WTC11 (cell line): Measurements from ENCODE around the gene DIRAS3. TPM values are rescaled to one million over a fixed set of nuclear protein-coding genes. Genes with fewer than 3 reads are reported as not detected.

Experiments
- ATAC-seq: fragments of 200-7000 bp; cut with Tn5 transposase; 2 replicates; pipeline ENCODE4 v1.10.0; 2021; ENCODE audit warnings: mild to moderate bottlenecking, moderate library complexity
- Bru-seq: library from RNA; stranded (reverse); fragments of 400-500 nt; gene quantifications from one replicate; lab custom pipeline; 2021; lab: Mats Ljungman, UMichigan
- CTCF ChIA-PET: fragments of 300-600 bp; sonication (Branson Sonifier 250); formaldehyde crosslinking; loops from one replicate; lab custom pipeline; 2021; ENCODE audit warnings: antibody characterized with exemption; lab: Charles Lee
- POLR2A ChIA-PET: fragments of 350-600 bp; sonication (Branson Sonifier 250); formaldehyde crosslinking; loops from one replicate; lab custom pipeline; 2021; ENCODE audit warnings: antibody characterized with exemption; lab: Charles Lee
- DNase-seq: peaks from one replicate; pipeline ENCODE4 v3.0.0; 2021; ENCODE audit warnings: low spot score
- H3K27ac Mint-ChIP-seq: 2 replicates; pipeline ENCODE4 v1.8.0; 2021; ENCODE audit warnings: mixed read lengths
- H3K27me3 Mint-ChIP-seq: 2 replicates; pipeline ENCODE4 v1.8.0; 2021; ENCODE audit warnings: low read depth, mild to moderate bottlenecking, moderate library complexity, mixed read lengths
- H3K36me3 Mint-ChIP-seq: 2 replicates; pipeline ENCODE4 v1.8.0; 2021; ENCODE audit warnings: mixed read lengths
- H3K4me1 Mint-ChIP-seq: 2 replicates; pipeline ENCODE4 v1.8.0; 2022; ENCODE audit warnings: mixed read lengths
- H3K4me3 Mint-ChIP-seq: 2 replicates; pipeline ENCODE4 v1.8.0; 2021; ENCODE audit warnings: mild to moderate bottlenecking, moderate library complexity, mixed read lengths
- H3K9me3 Mint-ChIP-seq: 2 replicates; pipeline ENCODE4 v1.8.0; 2021; ENCODE audit warnings: mixed read lengths
- HMGA2 ChIP-seq: fragments of 250-450 bp; sonication (Bioruptor Pico); IDR thresholded peaks from 2 replicates; pipeline ENCODE4 v1.4.0; 2021; ENCODE audit warnings: mild to moderate bottlenecking, moderate library complexity
- NFYB ChIP-seq: sonication (generic); formaldehyde crosslinking; conservative IDR thresholded peaks from 2 replicates; pipeline ENCODE4 v1.8.0; 2022; ENCODE audit warnings: low read depth, missing genetic modification reagents
- SMAD3 ChIP-seq: sonication (generic); formaldehyde crosslinking; IDR thresholded peaks from 2 replicates; pipeline ENCODE4 v1.8.0; 2022; ENCODE audit warnings: missing genetic modification reagents, mild to moderate bottlenecking, borderline replicate concordance
- TCF7 ChIP-seq: sonication (generic); formaldehyde crosslinking; IDR thresholded peaks from 2 replicates; pipeline ENCODE4 v1.8.0; 2022; ENCODE audit warnings: mild to moderate bottlenecking, low read depth, missing genetic modification reagents, moderate library complexity
- ZNF138 ChIP-seq: sonication (generic); formaldehyde crosslinking; conservative IDR thresholded peaks from 2 replicates; pipeline ENCODE4 v1.8.1; 2022; ENCODE audit warnings: mild to moderate bottlenecking, moderate library complexity, missing genetic modification reagents
- ZNF219 ChIP-seq: sonication (generic); formaldehyde crosslinking; IDR thresholded peaks from 2 replicates; pipeline ENCODE4 v1.8.0; 2023; ENCODE audit warnings: missing genetic modification reagents, mild to moderate bottlenecking, borderline replicate concordance
- ZNF317 ChIP-seq: sonication (generic); formaldehyde crosslinking; IDR thresholded peaks from 2 replicates; pipeline ENCODE4 v1.8.1; 2023; ENCODE audit warnings: low read depth, mild to moderate bottlenecking, moderate library complexity, missing genetic modification reagents, borderline replicate concordance
- long read RNA-seq, 3 experiments: library from RNA in 1 of 3; library from capped mRNA in 1 of 3; library from polyadenylated mRNA in 1 of 3; unstranded in 2 of 3; stranded (forward) in 1 of 3; transcript quantifications; one replicate each; pipeline ENCODE4 v2.0.0, GENCODE V29; 2021
- total RNA-seq: library from RNA; stranded (reverse); gene quantifications from 3 replicates; pipeline ENCODE4 v1.2.3, GENCODE V29; 2021
- TF ChIP-seq, protein P1 (sequence below): sonication (generic); formaldehyde crosslinking; IDR thresholded peaks from 2 replicates; pipeline ENCODE4 v1.8.1; 2023; ENCODE audit warnings: mild to moderate bottlenecking, missing genetic modification reagents, borderline replicate concordance
- TF ChIP-seq, protein P2 (sequence below): sonication (generic); formaldehyde crosslinking; IDR thresholded peaks from 2 replicates; pipeline ENCODE4 v1.8.1; 2023; ENCODE audit warnings: mild to moderate bottlenecking, missing genetic modification reagents
- TF ChIP-seq, protein P3 (sequence below): sonication (generic); formaldehyde crosslinking; IDR thresholded peaks from 2 replicates; pipeline ENCODE4 v1.8.1; 2022; ENCODE audit warnings: low read depth, mild to moderate bottlenecking, moderate library complexity, missing genetic modification reagents, borderline replicate concordance
- TF ChIP-seq, protein P4 (sequence below): sonication (generic); formaldehyde crosslinking; IDR thresholded peaks from 2 replicates; pipeline ENCODE4 v1.8.1; 2022; ENCODE audit warnings: mild to moderate bottlenecking, moderate library complexity, missing genetic modification reagents

DIRAS3 gene, protein sequence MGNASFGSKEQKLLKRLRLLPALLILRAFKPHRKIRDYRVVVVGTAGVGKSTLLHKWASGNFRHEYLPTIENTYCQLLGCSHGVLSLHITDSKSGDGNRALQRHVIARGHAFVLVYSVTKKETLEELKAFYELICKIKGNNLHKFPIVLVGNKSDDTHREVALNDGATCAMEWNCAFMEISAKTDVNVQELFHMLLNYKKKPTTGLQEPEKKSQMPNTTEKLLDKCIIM
- total RNA-seq (0.14 to 0.22 TPM (median 0.16 TPM) in 3 replicates), Bru-seq, nascent RNA (percentile 11 among the genes with signal in this experiment)
- long read RNA-seq, experiment 1, partial matches to known transcripts, result 0 of 2 reads
- long read RNA-seq, experiment 1, other reads (novel, unspliced or antisense), result 0 of 2 reads
- long read RNA-seq, experiment 2, result 0 reads
- long read RNA-seq, experiment 3, result 0 reads

DNA sequence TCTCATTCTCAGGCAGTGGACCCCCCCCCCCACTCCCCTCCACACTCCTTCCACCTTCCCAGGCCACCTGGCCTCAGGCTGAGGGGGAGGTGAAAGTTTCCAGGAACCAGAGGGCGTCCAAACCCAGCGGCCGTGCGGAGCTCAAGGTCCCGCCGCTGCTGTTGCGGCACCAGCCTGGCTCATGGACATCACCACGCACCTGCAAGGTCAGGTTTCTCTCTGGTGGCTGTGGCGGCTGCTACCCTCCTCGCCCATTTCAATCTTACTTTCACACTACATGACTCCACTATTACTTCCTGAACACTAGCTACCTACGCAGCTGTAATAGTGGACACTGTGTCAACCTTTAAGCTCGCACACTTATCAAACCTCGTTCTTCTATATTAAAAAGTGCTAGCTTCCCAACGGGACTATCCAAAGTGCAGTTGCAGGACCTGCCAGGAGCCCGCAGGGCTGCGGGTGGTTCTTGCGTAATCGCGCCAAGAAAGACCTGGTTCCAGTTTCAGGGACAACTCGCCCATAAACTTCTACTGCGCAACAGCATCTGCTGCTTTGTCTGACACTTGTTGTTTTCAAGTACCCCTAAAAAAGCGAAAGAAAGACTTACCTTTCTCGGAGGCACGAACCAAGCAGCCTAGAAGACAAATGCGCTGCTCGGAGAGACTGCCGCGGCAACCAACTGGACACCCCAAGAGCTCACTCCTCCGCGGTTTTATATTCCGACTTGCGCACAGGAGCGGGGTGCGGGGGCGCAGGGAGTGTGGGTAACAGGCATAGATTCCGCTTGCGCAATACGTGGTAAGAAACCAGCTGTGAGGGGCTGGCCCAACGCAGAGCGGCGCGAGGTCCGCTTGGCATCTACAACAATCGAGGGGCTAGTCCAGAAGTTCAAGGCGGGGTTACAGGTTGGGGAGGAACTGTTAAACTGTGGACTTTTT is at the start of gene DIRAS3:
Gene DIRAS3 (minus strand): TSS at position 687 of the 938 bp plus-strand sequence. CDS start 3,330 bp downstream, outside the sequence.
- TF ChIP-seq NFYB (CRISPR knock-in tag), result no peak
- TF ChIP-seq HMGA2 (CRISPR knock-in tag), result no peak
- TF ChIP-seq, protein P1, sequence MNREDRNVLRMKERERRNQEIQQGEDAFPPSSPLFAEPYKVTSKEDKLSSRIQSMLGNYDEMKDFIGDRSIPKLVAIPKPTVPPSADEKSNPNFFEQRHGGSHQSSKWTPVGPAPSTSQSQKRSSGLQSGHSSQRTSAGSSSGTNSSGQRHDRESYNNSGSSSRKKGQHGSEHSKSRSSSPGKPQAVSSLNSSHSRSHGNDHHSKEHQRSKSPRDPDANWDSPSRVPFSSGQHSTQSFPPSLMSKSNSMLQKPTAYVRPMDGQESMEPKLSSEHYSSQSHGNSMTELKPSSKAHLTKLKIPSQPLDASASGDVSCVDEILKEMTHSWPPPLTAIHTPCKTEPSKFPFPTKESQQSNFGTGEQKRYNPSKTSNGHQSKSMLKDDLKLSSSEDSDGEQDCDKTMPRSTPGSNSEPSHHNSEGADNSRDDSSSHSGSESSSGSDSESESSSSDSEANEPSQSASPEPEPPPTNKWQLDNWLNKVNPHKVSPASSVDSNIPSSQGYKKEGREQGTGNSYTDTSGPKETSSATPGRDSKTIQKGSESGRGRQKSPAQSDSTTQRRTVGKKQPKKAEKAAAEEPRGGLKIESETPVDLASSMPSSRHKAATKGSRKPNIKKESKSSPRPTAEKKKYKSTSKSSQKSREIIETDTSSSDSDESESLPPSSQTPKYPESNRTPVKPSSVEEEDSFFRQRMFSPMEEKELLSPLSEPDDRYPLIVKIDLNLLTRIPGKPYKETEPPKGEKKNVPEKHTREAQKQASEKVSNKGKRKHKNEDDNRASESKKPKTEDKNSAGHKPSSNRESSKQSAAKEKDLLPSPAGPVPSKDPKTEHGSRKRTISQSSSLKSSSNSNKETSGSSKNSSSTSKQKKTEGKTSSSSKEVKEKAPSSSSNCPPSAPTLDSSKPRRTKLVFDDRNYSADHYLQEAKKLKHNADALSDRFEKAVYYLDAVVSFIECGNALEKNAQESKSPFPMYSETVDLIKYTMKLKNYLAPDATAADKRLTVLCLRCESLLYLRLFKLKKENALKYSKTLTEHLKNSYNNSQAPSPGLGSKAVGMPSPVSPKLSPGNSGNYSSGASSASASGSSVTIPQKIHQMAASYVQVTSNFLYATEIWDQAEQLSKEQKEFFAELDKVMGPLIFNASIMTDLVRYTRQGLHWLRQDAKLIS, result no peak
- H3K27ac Mint-ChIP-seq, result no peak within 1 kb of the TSS
- no peaks in the 10 kb centered on the region for H3K36me3 Mint-ChIP-seq
- H3K4me3 Mint-ChIP-seq, result peak within 1 kb of the TSS; percentile 67
- H3K9me3 Mint-ChIP-seq, result no peaks in the 10 kb centered on the region
- ATAC-seq, result peak; percentile 14
- H3K27me3 Mint-ChIP-seq, result peaks cover 41% of the 10 kb centered on the region
- peaks cover 19% of the 10 kb centered on the region for H3K4me1 Mint-ChIP-seq
- ChIA-PET POLR2A (no interaction called here), CTCF (interaction anchor here (1.0 to 1.6 kb wide), 6 partner anchors 12 to 283 kb away, joined by 3 to 10 read pairs (median 4); no protein-coding TSS in a partner anchor)
- DNase-seq, result no peak

DNA sequence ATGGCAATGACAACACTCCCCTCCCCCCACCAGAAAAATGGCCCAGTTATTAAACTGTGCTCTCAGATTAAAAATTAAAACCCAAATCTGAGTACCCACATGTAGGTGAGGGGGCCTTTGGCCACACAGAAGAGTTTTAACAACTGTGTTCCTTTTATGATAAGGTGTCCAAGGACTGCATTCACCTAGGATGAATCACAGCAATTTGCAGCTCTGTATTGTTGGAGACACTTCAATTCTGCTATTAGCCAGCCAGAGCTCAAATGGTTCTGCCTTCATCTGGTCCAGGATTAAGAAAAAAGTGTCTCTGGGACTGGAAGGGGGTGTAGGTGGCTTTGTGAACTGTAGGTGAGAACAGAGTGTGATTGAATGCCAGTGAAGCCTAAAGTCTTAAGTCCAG is 43.3 kb upstream of the DIRAS3 start:
- ChIA-PET CTCF (interaction anchor here (1.1 to 1.8 kb wide), 2 partner anchors 240 to 249 kb away, joined by 3 to 4 read pairs; no protein-coding TSS in a partner anchor), POLR2A (no interaction called here)
- Mint-ChIP-seq H3K27me3 (no peaks in the 10 kb centered on the region; the same call in 1 of the 2 replicates), H3K4me3 (no peak overlapping the region), H3K9me3 (peaks cover 3% of the 10 kb centered on the region; the same call in 1 of the 2 replicates), H3K27ac (no peak overlapping the region), H3K36me3 (no peaks in the 10 kb centered on the region), H3K4me1 (no peaks in the 10 kb centered on the region)
- ATAC-seq, result no peak
- no peak for DNase-seq
- TF ChIP-seq ZNF138 (no peak), SMAD3 (no peak), ZNF219 (CRISPR knock-in tag) (no peak)
- TF ChIP-seq, protein P2, sequence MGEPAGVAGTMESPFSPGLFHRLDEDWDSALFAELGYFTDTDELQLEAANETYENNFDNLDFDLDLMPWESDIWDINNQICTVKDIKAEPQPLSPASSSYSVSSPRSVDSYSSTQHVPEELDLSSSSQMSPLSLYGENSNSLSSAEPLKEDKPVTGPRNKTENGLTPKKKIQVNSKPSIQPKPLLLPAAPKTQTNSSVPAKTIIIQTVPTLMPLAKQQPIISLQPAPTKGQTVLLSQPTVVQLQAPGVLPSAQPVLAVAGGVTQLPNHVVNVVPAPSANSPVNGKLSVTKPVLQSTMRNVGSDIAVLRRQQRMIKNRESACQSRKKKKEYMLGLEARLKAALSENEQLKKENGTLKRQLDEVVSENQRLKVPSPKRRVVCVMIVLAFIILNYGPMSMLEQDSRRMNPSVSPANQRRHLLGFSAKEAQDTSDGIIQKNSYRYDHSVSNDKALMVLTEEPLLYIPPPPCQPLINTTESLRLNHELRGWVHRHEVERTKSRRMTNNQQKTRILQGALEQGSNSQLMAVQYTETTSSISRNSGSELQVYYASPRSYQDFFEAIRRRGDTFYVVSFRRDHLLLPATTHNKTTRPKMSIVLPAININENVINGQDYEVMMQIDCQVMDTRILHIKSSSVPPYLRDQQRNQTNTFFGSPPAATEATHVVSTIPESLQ (CRISPR knock-in tag), result no peak

DNA sequence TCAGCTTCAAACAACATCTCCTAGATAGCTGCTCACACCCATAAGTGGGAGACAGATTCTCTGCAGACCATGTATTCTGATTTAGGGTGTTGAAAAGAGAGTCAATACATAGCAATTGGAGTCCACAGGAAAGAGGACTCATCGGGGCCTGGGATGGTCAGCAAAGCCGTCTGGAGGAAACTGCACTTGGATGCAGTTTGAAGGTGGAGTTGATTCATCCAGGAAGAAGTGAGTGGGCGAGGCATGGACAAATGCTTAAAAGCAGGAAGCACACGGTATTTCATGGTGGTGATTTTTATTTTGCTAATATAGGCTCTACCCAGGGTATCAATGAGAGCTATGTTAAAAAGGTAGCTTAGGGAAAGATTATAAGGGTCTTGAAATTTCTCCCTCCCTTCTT is 36.8 kb upstream of the DIRAS3 start:
- H3K27ac Mint-ChIP-seq, result no peak overlapping the region
- ChIA-PET CTCF (no interaction called here), POLR2A (no interaction called here)
- H3K36me3 Mint-ChIP-seq, result no peaks in the 10 kb centered on the region
- ATAC-seq (no peak), DNase-seq (no peak)
- peaks cover 9% of the 10 kb centered on the region for H3K9me3 Mint-ChIP-seq
- no peaks in the 10 kb centered on the region; the same call in 1 of the 2 replicates for H3K27me3 Mint-ChIP-seq
- TF ChIP-seq TCF7 (CRISPR knock-in tag) (no peak), ZNF317 (CRISPR knock-in tag) (no peak)
- TF ChIP-seq, protein P3, sequence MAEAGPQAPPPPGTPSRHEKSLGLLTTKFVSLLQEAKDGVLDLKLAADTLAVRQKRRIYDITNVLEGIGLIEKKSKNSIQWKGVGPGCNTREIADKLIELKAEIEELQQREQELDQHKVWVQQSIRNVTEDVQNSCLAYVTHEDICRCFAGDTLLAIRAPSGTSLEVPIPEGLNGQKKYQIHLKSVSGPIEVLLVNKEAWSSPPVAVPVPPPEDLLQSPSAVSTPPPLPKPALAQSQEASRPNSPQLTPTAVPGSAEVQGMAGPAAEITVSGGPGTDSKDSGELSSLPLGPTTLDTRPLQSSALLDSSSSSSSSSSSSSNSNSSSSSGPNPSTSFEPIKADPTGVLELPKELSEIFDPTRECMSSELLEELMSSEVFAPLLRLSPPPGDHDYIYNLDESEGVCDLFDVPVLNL, result no peak
- TF ChIP-seq, protein P4, sequence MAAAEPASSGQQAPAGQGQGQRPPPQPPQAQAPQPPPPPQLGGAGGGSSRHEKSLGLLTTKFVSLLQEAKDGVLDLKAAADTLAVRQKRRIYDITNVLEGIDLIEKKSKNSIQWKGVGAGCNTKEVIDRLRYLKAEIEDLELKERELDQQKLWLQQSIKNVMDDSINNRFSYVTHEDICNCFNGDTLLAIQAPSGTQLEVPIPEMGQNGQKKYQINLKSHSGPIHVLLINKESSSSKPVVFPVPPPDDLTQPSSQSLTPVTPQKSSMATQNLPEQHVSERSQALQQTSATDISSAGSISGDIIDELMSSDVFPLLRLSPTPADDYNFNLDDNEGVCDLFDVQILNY (CRISPR knock-in tag), result no peak
- H3K4me1 Mint-ChIP-seq, result no peaks in the 10 kb centered on the region
- no peak overlapping the region for H3K4me3 Mint-ChIP-seq
